Measurements from ENCODE around the gene SHROOM2. TPM values are rescaled to one million over a fixed set of nuclear protein-coding genes. Genes with fewer than 3 reads are reported as not detected.

The SHROOM2 gene
- total and polyA plus RNA-seq, 9 of the 15 experiments (the other 6 are each of a cell fraction or from before 2014, with no cell fraction given): not detected

DNA sequence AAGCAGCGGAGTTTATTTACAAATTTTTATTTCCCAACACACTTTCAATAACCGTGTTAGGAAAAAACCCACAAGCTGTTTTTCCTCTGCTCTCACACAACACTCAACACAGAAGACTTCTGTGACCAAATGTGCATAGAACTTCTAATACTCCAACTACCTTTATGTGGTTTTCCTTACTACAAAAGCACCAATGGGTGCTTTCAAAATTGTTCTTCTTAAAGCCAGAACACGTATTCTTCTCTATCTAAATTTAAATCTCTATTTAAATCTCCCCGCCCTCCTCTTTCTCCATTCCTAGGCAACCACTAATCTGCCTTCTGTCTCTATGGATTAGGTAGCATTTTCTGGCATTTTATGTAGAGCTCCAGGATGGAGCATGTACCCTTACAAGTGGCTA, 90.0 kb downstream of the SHROOM2 start (continued):
- TF ChIP-seq SOX6 (IDR thresholded peaks at IDR 0.05): no peak
- TF ChIP-seq, protein P1, sequence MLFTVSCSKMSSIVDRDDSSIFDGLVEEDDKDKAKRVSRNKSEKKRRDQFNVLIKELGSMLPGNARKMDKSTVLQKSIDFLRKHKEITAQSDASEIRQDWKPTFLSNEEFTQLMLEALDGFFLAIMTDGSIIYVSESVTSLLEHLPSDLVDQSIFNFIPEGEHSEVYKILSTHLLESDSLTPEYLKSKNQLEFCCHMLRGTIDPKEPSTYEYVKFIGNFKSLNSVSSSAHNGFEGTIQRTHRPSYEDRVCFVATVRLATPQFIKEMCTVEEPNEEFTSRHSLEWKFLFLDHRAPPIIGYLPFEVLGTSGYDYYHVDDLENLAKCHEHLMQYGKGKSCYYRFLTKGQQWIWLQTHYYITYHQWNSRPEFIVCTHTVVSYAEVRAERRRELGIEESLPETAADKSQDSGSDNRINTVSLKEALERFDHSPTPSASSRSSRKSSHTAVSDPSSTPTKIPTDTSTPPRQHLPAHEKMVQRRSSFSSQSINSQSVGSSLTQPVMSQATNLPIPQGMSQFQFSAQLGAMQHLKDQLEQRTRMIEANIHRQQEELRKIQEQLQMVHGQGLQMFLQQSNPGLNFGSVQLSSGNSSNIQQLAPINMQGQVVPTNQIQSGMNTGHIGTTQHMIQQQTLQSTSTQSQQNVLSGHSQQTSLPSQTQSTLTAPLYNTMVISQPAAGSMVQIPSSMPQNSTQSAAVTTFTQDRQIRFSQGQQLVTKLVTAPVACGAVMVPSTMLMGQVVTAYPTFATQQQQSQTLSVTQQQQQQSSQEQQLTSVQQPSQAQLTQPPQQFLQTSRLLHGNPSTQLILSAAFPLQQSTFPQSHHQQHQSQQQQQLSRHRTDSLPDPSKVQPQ (CRISPR knock-in tag; IDR thresholded peaks at IDR 0.05; ENCODE audit: borderline replicate concordance): no peak
- TF ChIP-seq, protein P2, sequence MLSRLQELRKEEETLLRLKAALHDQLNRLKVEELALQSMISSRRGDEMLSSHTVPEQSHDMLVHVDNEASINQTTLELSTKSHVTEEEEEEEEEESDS (CRISPR knock-in tag; IDR thresholded peaks at IDR 0.05): no peak

DNA sequence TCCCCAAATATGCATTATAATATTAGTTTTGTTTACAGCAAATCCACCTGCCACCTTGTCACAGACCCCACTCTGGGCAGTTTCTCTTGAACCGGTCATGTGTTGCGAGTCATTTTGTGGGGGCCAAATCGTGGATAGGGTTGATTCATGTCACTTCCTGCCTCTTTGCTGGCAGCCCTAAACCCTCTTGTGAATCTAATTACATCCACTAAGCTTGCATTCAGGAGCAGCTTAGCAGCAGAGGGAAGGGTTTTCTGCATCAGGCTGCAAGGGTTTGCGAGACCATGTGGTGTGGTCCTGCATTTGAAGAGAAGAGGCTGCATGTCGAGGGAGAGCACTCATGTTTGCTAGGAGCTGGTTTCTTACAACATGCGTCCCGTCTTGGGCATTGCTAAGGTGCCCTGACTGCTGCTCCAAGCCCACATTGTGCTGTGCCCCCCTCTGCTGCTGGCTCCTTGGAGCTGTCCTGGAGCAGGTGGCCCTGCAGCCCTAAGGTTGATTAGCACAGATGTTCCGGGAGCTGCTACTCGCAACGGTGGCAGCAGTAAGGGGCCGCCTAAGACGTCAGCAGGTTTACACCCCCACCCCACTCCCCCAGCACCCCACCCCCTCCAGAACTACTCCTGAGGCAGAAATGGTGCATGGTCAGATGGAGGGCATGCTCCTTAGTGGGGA, 92.1 kb downstream of the SHROOM2 start:
- Histone ChIP-seq H3K9me1 (ENCODE audit: control insufficient read depth, insufficient read depth, low read length) (no peaks in the 10 kb centered on the region), H3K9me3 (replicated peaks; ENCODE audit: control insufficient read depth, insufficient read depth, low read depth, low read length) (no peaks in the 10 kb centered on the region), H3K79me2 (ENCODE audit: control insufficient read depth, insufficient read depth, low read length) (no peaks in the 10 kb centered on the region), H3K4me1 (replicated peaks in 1 of 2; ENCODE audit: control insufficient read depth in 2 of 2, insufficient read depth in 2 of 2, low read length in 2 of 2) (no peaks in the 10 kb centered on the region; a peak in 1 of 5 replicates), H3K4me3 (no peak overlapping the region), H3K27me3 (ENCODE audit: control insufficient read depth in 2 of 2, insufficient read depth in 2 of 2, low read length in 2 of 2) (peaks cover 0 to 22% of the 10 kb centered on the region in 2 experiments; a peak in 2 of 5 replicates), H3K4me2 (ENCODE audit: insufficient read depth, low read length) (no peak overlapping the region), H3K9ac (ENCODE audit: insufficient read depth in 1 of 2, low read depth in 2 of 2, low read length in 2 of 2) (no peak overlapping the region), H4K20me1 (replicated peaks; ENCODE audit: control insufficient read depth, insufficient read depth, low read length) (no peaks in the 10 kb centered on the region), H3K36me3 (ENCODE audit: control insufficient read depth, insufficient read depth, low read length) (no peaks in the 10 kb centered on the region), H3K27ac (ENCODE audit: extremely low read depth, low read depth, low read length) (no peak overlapping the region), H2AFZ (ENCODE audit: low read depth, low read length) (no peak overlapping the region)
- in situ Hi-C loops (cut with MboI) (loop anchor here (25.0 kb wide), 1 partner anchor 234 kb away; no protein-coding TSS in a partner anchor), intact Hi-C loops (cut with micrococcal nuclease) (no loop called here)
- ATAC-seq (no peak), FAIRE-seq (no peak), DNase-seq (ENCODE audit: extremely low read depth in 1 of 4, low spot score in 3 of 4) (no peak)
- ChIA-PET POLR2A (no interaction called here), CTCF (ENCODE audit: low intra/inter-chr PET ratio) (interaction anchor here (1.4 kb wide), 1 partner anchor 241 kb away, joined by 5 read pairs; no protein-coding TSS in a partner anchor)
- TF ChIP-seq CBX8 (IDR thresholded peaks at IDR 0.05; ENCODE audit: borderline replicate concordance, extremely low read depth, low read depth, low read length, poor library complexity, severe bottlenecking) (no peak), IFI16 (CRISPR knock-in tag; IDR thresholded peaks at IDR 0.05) (no peak), SAFB2 (IDR thresholded peaks at IDR 0.05; ENCODE audit: borderline replicate concordance, low read depth, low read length, severe bottlenecking) (no peak), GATA2 (CRISPR knock-in tag; IDR thresholded peaks at IDR 0.05) (no peak), MYC (IDR thresholded peaks at IDR 0.05; ENCODE audit: low read depth, low read length) (no peak), MYC (CRISPR knock-in tag; IDR thresholded peaks at IDR 0.05; ENCODE audit: borderline replicate concordance, low read depth) (no peak), MYNN (IDR thresholded peaks at IDR 0.05) (no peak), MYNN (CRISPR knock-in tag; IDR thresholded peaks at IDR 0.05) (no peak)
- BruUV-seq (replicated peaks): no TSS peak
- WGBS (ENCODE audit: insufficient coverage, low coverage, missing lambda C conversion rate): 0% methylated on average over 10 of the region's 12 CpGs
